Prostate gland (tissue), 2 donors: Measurements from ENCODE around the gene PCID2. TPM values are rescaled to one million over a fixed set of nuclear protein-coding genes. Genes with fewer than 3 reads are reported as not detected.

Experiments used
- DNase-seq: peaks from one replicate; pipeline ENCODE4 v3.0.0-alpha.2; 2019; ENCODE audit warnings: low spot score
- H3K27ac ChIP-seq, 2 donors: fragments of 200-600 bp; sonication (generic); 2 replicates each; pipeline ENCODE4 v1.5.1; 2017 to 2019
- H3K27me3 ChIP-seq: fragments of 200-600 bp; sonication (generic); replicated peaks from 2 replicates; pipeline ENCODE4 v1.5.1; 2019; ENCODE audit not compliant: insufficient read depth
- H3K36me3 ChIP-seq, 2 donors: fragments of 200-600 bp; sonication (generic); 1 replicate in 1 of 2; 2 replicates in 1 of 2; pipeline versions ENCODE4 v1.5.1 to v1.8.1; 2017 to 2019
- H3K4me1 ChIP-seq: fragments of 200-600 bp; sonication (generic); replicated peaks from 2 replicates; pipeline ENCODE4 v1.5.1; 2019
- H3K4me3 ChIP-seq, 2 donors: fragments of 200-600 bp; sonication (generic); 2 replicates each; pipeline ENCODE4 v1.5.1; 2017 to 2019
- H3K9me3 ChIP-seq: fragments of 200-600 bp; sonication (generic); 2 replicates; pipeline ENCODE4 v1.5.1; 2017
- POLR2A ChIP-seq: fragments of 450-650 bp; IDR thresholded peaks from one replicate; pipeline ENCODE4 v1.6.1; 2016; ENCODE audit warnings: antibody characterized with exemption, mild to moderate bottlenecking
- POLR2AphosphoS5 ChIP-seq: sonication (generic); formaldehyde crosslinking; IDR thresholded peaks from one replicate; pipeline ENCODE4 v1.6.1; 2017; ENCODE audit warnings: antibody characterized with exemption
- WGBS: methylation state at CpG from one replicate; pipeline ENCODE4 v1.1.5; 2018; 5-methylcytosine and 5-hydroxymethylcytosine counted together
- intact Hi-C: fragments of 100-400 bp; cut with DNase I; formaldehyde crosslinking; loops from one replicate; pipeline ENCODE4 v1.14.2; 2022
- total RNA-seq, 2 donors: library from RNA; depleted of rRNA; stranded (reverse); fragments of >200 nt; gene quantifications; one replicate each; pipeline ENCODE4 v1.1.0, GENCODE V29; 2016
- TF ChIP-seq, protein P1 (sequence below), 4 experiments: fragments of 200-600 bp in 2 of 4; fragments of 450-650 bp in 2 of 4; sonication (generic) in 2 of 4; IDR thresholded peaks; 1 replicate in 3 of 4; 2 replicates in 1 of 4; pipeline ENCODE4 v1.5.1; 2016 to 2019; ENCODE audit warnings: antibody characterized with exemption in 4 of 4, mild to moderate bottlenecking in 2 of 4, moderate library complexity in 2 of 4

The PCID2 gene
- total RNA-seq, 2 donors from 2014 or later: 47.7 to 48.6 TPM

DNA sequence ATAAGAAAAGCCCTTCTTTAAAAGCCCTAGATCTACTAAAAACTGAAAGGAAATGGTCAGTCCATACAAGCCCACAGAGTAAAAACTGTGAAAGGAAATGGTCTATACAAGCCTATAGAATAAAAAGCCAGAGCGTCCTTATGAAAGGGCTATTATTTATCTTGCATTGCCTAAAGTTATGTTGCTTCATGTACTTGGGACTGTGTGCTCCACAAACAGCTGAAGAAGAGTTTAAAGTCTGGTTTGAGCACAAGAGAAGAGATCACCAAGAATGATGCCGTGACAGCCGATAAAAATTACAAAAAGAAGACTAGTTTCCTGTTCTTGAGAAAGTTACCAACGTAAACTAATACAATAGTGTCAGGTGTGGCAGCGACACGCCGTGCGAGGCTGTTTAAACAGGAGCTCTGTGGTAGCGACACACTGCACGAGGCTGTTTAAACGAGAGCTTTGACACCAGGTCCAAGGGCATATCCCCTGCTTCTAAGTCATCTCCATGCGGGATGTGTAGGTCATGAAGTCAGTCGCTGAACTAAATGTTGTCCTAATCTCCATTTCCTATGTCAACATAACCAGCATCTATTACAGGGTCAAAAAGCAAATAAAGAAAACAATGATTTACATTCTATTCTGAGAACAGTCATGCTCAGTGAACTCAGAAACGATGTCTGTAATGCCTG lies 24.9 kb downstream of the PCID2 start:
- Histone ChIP-seq H3K9me3 (no peaks in the 10 kb centered on the region), H3K4me3 (no peak overlapping the region), H3K27ac (no peak overlapping the region), H3K4me1 (no peaks in the 10 kb centered on the region), H3K27me3 (no peaks in the 10 kb centered on the region), H3K36me3 (peaks cover 0 to 12% of the 10 kb centered on the region in 2 donors)
- no peak for DNase-seq
- intact Hi-C loops: no loop called here
- no peak for TF ChIP-seq POLR2A
- TF ChIP-seq POLR2AphosphoS5: no peak
- TF ChIP-seq, protein P1, sequence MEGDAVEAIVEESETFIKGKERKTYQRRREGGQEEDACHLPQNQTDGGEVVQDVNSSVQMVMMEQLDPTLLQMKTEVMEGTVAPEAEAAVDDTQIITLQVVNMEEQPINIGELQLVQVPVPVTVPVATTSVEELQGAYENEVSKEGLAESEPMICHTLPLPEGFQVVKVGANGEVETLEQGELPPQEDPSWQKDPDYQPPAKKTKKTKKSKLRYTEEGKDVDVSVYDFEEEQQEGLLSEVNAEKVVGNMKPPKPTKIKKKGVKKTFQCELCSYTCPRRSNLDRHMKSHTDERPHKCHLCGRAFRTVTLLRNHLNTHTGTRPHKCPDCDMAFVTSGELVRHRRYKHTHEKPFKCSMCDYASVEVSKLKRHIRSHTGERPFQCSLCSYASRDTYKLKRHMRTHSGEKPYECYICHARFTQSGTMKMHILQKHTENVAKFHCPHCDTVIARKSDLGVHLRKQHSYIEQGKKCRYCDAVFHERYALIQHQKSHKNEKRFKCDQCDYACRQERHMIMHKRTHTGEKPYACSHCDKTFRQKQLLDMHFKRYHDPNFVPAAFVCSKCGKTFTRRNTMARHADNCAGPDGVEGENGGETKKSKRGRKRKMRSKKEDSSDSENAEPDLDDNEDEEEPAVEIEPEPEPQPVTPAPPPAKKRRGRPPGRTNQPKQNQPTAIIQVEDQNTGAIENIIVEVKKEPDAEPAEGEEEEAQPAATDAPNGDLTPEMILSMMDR (IDR thresholded peaks at IDR 0.05): no peak
- WGBS: 69% methylated on average over 14 of the region's 14 CpGs

DNA sequence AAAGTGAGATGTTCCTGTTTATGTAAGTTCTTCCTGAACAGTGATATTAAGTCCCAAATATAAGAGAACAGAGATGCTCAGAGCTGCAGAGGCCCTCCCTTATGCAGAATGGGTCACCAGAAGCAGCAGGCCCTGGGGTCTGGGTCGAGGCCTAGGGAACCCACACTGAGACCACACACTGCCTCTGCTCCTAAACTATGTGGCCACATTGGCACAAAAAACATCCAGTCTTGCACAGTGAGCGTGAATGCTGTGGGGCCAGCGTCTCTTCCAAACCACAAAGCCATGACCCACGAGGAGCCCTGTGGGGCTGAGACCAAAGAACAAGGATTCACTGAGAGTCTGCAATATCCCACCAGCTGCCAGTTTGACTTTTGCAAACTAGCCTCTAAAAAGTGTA lies 26.4 kb downstream of the PCID2 start:
- 94% methylated on average over 4 of the region's 4 CpGs for WGBS
- H3K27me3 ChIP-seq: no peaks in the 10 kb centered on the region
- H3K36me3 ChIP-seq: peaks cover 0 to 12% of the 10 kb centered on the region in 2 donors
- no peak for TF ChIP-seq POLR2AphosphoS5
- TF ChIP-seq, protein P1 (IDR thresholded peaks at IDR 0.05): no peak
- TF ChIP-seq POLR2A: no peak
- H3K27ac ChIP-seq: no peak overlapping the region
- H3K9me3 ChIP-seq: no peaks in the 10 kb centered on the region
- H3K4me3 ChIP-seq: no peak overlapping the region
- no peak for DNase-seq
- intact Hi-C loops: no loop called here
- H3K4me1 ChIP-seq: no peaks in the 10 kb centered on the region

DNA sequence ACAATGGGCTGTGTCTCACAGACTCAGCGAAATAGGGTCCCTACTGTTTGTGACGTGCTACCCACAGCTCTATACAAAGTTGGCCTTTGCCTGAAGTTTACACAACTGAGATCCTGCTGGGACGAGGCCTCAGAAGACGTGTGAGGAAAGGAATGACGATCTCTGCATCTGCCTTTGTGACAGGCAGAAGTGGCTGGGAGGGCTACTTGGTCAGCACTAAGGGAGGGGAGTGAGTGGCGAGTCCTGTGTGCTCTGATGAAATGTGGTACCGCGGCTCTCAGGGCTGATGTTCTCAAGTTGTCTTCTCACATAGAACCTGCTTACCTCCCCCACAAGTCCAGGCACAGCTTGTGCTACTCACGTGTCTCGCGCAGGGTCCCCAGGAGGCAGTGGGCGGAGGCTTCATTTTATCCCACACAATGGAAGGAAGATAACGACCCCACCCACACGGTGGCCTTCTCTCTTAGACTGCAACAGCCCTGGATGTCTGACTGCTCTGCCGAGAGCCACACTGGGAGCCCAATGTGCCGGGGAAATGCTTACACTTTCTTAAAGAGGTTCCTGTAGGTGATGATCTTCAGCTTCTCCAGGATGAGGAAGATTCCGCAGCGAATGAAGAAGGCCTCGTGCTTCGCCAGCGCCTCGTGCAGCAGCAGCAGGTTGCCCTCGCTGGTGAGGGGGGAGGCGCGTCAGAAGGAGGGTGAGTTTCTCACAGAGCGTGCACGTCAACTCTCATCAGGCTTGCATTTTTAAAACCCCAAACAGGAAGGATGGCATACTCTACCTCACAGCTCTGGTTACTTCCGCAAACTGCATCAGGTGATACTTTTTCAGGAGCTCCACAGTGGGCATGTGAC lies 28.9 kb downstream of the PCID2 start:
- WGBS: 84% methylated on average over 28 of the region's 28 CpGs
- no peak overlapping the region for H3K27ac ChIP-seq
- DNase-seq: no peak
- intact Hi-C loops: no loop called here
- no peak overlapping the region for H3K4me3 ChIP-seq
- peaks cover 0 to 22% of the 10 kb centered on the region in 2 donors for H3K36me3 ChIP-seq
- H3K9me3 ChIP-seq: no peaks in the 10 kb centered on the region
- TF ChIP-seq, protein P1 (IDR thresholded peaks at IDR 0.05): no peak
- TF ChIP-seq POLR2AphosphoS5: no peak
- no peak for TF ChIP-seq POLR2A
- no peaks in the 10 kb centered on the region for H3K27me3 ChIP-seq
- no peaks in the 10 kb centered on the region for H3K4me1 ChIP-seq

DNA sequence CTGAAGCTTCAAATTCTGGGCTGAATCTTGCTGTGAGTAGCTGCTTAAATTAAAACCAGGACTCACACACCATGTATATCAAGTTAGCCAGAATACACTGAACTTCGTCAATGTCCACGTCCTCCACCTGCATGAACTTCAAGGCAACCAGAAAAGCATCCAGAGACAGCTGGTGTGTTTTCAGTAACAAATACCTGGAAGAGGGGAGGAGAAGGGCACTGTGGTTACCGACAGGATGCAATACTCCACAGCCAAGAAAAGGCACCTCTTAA lies 29.6 kb downstream of the PCID2 start:
- H3K4me3 ChIP-seq: no peak overlapping the region
- no peak for DNase-seq
- no peaks in the 10 kb centered on the region for H3K9me3 ChIP-seq
- intact Hi-C loops: no loop called here
- H3K36me3 ChIP-seq: peaks cover 0 to 22% of the 10 kb centered on the region in 2 donors
- H3K4me1 ChIP-seq: no peaks in the 10 kb centered on the region
- H3K27ac ChIP-seq: no peak overlapping the region
- TF ChIP-seq POLR2AphosphoS5 (no peak), POLR2A (no peak)
- TF ChIP-seq, protein P1 (IDR thresholded peaks at IDR 0.05): no peak
- H3K27me3 ChIP-seq: no peaks in the 10 kb centered on the region
- WGBS: 88% methylated on average over 3 of the region's 3 CpGs
